GM21825 (cell line): ENCODE results near the gene TNIP2.
"Not testable (repeated sequence)": the region's sequence is repeated elsewhere in the genome, so short reads cannot be mapped to it uniquely, and the experiment has no call there.

Experiments
- ATAC-seq: cut with Tn5 transposase; IDR thresholded peaks from one replicate; pipeline ENCODE4 v1.9.1; 2021; ENCODE audit warnings: mild to moderate bottlenecking, moderate library complexity; ENCODE audit not compliant: unreplicated experiment

TNIP2 gene

DNA sequence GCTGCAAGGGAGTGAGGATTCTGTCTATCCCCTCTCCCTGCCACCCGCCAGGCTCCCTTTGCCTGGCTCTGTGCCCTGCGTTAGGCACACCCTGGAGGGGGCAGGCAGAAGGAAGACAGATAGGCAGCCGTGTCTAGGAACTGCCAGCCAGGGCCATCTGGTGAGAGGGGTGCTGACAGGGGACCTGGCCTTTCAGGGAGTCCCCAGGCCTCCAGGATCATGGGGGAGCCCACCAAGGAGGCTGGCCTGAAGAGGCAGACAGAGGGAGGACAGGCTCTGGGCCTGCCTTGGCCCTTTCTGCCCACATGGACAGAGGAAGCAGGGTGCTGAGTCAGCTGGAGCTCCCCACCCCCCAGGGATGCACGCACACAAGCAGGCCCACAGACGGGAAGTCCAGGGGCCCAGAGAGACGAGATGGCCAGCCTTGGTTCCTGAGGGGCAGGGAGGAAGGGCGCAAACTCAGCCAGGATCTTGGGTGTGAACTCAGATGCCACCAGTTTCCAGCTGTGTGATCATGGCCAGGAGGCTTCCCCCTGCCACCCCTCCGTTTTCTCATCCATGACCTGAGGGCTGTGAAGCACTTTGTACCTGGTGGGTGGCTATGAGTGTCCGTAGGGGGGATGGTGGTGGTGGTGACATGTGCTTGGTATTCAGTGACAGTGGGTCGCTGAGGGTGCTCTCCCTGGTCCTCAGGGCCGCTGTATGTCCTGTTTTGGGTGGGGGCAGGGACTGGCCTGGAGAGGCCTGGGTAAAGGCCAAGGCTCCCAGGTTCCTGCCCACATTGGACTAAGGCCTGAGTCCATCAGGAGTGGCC is 38.6 kb upstream of the TNIP2 start:
- ATAC-seq = no peak

DNA sequence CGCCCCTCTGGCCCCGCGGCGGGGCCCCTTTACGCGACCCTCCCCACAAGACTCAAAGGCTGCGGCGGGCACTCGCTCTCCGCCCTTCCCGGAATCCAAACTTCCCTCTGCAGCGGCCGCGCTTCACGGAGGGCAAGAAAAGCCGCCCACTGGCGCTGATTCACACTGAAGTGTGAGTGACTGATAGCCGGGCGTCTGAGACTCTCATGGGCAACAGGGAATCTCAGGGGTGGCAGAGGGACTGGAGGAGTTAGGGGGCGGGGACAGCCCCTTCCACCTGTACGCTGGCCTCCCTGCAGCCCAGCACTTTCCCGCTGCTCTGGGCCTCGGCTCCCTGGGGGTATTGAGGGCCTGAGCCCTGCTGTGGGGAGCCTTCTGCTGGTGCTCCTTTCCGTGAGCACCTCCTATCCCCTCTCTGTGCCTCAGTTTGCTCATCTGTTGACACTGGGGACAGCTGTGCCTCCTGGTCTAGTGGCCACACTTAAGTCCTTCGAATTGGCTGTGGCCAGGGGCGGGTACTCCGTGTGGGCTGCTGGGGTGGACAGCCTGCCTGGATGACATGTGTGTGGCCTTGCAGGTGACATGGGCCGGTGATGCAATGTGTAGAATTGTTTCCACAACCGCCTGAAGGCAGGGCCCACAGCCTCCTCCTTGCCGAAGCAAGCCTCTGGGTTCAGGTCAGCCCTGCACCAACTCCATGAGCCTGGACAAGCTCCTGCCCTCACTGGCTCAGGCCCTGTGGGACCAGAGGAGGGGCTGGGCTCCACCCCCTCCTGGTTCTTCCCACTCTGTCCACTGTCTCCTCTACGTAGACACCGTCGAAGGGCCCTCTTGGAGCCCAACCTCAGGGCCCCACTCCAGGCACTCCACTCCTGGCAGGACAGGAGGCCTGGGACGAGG is 37.7 kb upstream of the TNIP2 start:
- ATAC-seq = no peak

DNA sequence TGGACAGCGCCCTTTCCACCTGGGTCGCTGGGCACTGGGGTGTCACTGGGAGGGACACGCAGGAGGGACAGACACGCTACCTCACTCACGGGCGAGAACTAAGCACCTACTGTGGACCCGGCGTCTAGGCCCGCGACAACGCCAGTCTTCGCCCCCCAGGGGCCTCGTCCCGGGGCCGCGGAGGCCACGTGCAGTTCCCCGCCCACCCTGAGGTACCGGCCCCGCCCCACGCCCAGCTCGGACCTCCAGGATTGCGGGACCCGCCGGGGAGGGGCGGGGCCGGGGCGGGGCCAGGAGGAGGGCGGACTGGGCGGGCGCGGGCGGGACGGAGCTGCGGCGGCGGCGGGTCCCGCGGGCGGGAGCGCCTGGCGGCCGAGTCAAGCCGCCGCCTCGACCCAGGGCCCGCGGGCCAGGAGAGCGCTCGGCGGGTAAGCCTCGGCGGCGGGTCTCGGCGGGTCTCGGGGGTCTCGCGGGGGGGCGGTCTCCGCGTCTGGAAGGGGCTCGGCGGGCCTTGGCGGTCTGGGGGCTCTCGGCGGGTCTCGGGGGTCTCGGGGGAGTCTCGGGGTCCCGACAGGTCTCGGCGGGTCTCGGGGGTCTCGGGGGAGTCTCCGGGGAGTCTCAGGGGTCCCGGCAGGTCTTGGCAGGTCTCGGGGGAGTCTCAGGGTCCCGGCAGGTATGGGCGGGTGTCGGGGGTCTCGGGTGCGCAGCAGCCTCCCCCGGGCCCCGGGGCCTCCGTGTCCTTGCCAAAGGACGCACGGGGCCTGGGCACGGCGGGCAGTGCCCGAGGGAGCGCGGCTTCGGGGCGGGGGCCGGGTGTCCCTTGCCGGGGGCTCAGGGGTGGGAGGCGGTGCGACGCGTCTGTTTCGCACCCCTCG is 36.8 kb upstream of the TNIP2 start, which contains the start of gene SH3BP2:
SH3BP2 (plus strand) TSS at position 375 of the 875 bp plus-strand sequence. CDS start 27,533 bp downstream, outside the sequence.
- peak; percentile 38 for ATAC-seq

DNA sequence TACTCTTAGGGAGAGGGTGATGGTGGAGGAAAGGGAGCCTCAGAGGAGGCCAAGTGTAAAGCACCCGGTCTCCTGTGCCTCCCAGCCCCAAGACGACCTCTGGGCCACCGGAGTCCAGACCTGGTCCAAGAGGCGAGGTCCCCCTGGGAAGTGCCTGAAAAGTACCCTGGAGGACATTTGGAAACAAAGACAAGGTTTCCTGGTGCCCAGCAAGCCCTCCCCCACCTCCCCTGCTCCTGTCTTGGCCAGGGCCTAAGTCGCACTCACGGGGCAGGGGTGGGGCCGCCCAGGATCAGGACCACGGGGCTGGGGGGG is 36.2 kb upstream of the TNIP2 start:
- no peak for ATAC-seq

DNA sequence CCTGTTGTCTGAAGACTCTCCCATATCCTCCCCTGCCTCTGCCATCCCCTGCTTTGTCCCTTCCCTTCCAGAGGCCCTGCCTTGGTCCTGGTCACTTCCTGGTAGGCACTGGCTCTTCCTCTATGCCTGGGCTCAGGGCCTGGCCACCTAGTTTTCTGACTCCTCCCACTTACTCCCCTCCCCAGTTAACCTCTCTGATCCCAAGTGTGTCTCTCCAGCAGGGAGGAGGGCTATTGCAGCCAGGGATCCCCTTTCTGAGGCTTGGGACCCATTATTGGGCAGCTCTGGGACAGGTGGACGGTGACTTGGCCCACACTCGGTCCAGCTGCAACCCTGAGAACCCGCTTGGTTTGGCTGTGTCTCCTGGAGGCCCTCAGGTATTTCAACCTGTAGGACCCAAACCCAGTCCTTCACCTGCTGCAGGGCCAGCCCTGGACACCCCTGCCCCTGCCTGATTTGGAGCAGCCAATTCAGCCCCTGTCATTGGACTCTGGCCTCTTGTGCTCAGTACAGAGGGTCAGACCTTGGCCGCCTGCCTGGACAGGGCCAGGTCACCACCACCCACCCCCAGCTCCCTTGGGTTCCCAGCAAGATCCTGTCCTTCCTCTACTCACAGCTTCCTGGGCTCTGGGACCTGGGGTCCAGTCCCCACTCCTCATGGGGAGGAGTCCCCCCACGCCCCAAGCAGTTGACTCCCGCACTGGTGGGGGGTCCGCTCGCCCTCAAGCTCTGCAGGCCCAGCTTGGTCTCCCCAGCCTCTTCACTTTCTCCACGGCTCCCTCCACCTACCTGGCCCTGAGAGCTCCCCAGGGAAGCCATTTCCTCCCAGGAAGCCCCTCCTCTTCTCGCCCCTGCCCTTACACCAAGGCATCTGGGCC is 35.6 kb upstream of the TNIP2 start:
- no peak for ATAC-seq

DNA sequence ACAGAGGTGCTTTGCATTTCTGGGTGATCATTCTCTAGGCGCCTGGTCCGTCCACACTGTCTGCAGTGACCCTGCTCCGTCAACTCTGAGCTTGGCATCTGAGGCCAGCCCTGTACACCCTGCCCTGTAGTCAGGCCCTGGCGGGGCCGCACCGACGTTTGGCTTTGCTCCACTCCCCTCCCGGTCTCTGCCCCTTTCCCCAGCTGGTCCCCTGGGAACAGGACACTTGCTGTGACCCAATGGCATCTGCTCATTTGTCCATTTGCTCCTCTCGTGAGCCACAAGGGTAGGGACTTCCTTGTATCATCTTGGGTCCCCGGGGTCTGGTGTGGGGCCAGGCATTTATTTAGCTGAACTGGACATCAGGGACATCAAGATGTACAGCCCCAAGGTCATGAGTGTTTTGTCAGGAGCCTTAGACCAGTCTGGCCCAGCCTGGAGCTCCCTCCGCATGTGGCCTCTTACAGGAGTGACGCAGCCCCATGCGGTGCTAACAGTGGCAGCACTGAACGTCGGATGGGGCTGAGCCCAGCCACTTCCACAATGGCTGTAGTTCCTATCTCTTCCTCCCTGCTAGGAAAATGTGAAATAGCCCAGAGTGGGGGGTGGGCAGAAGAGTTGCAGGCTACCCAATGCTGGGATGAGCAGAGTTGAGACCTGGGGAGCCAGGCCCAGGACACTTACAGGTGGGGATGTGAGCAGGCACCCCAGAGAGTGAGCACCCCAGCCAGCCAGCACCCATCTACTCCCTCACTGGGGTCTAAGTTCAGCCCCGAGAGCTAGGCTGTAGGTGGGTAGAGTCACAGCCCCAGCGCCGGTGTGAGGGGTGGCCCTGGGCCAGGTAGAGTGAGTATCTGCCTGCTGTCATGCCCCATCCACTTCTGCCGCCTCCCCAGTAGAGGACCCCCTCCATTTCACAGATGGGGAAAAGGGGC is 34.7 kb upstream of the TNIP2 start:
- ATAC-seq = no peak

DNA sequence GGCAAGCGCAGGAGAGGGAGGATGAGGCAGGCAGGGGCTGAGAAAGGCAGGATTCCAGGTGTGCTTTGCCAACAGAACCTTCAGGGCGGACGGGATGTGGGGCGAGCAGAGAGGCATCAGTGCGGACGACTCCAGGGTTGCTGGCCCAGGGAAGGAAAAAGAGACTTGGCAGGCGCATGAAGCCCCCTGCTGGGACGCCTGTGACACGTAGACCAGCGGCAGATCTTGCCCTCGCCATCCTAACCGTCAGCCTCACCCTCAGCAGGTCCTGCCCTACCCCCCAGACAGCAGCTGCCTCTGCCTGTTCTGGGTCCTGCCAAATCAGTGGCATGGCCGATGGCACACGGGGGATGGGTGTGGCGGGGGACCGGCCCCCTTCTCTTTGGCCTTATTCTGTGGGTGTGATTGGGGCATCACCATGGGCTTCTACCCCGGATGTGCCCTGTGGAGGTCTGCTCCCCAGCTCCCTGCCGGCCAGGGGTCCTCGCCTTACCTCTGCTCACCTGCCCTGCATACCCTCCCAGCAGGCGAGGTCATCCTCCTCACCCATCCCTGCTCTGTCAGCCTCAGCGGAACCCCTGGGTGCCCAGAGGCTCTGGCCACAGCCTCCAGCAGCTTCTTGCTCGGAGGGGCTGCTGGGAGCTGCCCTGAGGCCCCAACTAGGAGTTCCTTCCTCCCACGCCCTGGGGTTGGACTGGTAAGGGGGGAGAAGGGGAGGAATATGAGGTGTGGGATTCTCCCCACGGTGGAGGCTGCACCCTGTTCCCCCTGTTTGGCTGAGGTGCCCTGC is 33.9 kb upstream of the TNIP2 start:
- ATAC-seq = no peak

DNA sequence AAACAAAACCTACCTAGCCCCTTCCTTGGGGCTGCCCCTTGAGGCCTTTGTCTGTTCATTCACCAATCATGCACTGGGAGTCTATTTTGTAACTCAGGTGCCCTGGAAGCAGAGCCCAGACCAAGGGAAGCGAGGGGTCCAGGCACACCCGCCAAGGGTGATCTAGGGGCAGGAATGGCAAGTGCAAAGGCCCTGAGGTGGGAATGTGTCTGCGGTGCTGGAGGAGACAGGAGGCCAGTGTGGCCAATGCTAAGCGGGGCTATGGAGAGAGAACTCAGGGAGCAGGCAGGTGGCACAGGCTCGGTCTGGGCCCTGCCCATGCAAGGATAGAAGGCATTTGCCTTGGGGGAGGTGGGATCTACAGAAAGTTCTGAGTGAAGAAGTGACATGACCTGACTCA is 33.2 kb upstream of the TNIP2 start:
- no peak for ATAC-seq

DNA sequence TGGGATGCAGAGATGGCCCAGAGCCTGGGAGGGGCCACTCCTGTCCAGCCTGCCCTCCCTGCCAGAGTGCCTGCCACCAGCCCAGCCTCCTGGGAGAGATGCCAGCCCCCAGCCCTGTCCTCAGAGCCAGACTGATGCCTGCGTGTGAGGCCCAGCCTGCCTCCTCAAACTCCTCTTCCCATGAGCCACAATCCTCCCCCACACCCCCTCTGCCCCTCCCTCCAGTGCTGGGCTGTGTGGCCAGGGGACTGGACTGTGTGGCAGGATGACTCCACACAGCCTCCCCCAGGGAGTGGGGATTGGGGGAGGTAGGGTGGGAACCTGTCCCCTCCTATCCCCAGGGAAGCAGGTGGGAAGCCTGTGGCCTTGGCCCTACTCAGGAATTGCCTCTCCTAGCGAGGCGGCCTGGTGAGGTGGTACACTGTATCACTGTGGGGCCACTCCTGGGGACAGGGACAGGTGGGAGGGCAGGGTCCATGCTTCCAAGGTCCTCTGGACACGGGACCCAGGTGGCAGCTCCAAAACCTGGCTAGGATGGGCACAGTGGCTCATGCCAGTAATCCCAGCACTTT is 32.5 kb upstream of the TNIP2 start:
- ATAC-seq = no peak

DNA sequence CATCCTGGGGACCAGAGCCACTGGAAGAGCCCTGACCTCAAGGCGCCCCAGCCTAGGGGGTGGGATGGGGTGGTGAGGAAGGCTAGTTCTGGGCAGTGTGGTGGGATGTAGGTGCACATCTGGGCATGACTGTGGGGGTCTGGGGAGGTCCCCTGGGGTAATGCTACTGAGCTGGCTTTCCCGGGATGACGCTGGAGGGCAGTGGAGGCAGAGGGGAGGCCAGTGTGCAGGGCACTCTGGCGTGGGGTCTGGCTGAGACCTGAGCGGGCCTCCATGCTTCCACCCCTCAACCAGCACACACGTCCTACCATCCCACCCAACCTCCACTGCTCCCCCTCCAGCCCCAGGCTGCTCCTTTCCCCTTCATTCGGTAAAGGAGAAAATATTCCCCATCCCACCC is 32.0 kb upstream of the TNIP2 start:
- ATAC-seq = no peak

DNA sequence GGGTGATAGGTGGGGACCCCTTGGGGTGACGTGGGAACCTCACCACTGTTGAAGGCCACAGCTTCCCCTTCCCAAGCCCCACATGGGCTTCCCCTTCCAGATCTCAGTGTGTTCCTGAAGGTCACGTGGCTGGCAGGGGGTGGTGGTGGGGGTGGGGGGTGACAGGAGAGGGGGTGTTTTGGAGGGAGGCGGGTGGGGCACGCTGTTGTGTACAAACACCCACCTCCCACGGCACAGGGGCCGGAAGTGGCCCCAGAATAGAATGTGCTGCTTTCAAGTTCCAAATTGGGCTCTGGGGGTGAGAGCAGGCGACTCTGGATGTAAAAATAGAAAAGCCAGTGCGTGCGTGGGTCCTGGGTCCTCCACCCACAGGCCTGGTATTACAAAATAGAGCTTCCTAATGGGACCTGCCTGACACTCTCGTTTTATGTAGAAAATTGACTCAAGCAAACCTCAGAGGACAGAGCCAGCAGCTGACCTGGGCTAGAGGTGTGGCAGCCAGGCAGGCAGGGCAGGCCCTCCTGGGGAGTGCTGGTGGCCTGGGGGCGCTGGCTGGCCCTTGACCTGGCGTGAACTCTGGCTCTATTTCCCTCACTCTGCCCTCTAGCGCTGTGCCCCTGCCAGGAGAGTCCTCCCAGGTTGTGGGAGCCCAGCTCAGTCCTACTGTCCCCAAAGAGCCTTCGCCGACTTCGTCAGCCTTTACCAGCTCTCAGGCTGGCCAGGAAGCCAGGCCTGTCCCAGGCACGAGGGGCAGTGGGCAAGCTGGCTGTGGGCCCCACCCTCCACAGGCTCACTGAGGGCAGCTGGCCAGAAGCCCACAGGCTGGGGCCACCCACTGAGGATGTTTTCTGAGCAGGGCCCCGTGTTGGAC is 31.3 kb upstream of the TNIP2 start:
- ATAC-seq = peak; percentile 67

DNA sequence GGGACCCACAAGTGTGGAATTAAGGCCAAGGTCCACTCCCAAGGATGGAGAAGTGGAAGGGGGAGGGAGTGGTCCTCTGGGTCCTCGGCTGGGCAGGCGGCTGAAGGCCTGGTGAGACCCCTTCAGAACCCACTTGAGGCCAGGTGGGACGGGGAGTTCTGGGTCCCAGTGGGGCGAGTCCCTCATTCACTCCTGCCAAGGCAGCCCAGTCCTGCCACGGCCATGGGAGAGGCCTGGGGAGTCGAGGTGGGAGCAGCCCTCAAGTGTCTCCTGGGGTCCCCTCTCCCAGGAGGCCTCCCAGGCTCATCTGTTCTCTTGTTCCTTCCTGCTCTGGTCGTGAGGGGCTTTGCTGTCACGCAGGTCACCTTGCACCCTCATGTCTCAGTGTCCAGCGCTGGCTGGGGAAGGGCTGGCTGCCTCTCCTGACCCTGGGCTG is 30.7 kb upstream of the TNIP2 start:
- ATAC-seq = no peak

DNA sequence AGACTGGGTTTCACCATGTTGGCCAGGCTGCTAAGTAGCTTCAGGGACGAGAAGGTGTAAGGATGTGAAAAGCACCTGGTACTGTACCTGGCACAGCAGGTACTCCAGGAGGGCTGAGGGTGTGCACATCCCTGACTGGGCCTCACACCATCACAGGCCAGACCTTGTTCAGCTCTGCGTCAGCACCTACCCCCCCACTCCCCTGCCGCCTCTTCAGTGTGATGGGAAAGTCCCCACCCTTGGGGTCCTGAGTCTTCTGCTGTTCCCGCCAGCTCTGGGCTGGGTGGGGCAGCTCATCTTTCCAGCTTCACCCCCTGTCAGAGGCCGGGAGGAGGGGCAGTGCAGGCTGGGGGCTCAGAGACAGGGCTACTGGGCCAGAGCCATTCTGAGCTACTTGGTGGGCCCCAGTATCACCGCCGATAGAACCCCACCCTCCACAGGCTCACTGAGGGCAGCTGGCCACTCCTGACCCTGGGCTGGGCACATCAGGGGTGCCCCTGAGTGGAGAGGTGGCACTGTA is 30.1 kb upstream of the TNIP2 start:
- no peak for ATAC-seq

DNA sequence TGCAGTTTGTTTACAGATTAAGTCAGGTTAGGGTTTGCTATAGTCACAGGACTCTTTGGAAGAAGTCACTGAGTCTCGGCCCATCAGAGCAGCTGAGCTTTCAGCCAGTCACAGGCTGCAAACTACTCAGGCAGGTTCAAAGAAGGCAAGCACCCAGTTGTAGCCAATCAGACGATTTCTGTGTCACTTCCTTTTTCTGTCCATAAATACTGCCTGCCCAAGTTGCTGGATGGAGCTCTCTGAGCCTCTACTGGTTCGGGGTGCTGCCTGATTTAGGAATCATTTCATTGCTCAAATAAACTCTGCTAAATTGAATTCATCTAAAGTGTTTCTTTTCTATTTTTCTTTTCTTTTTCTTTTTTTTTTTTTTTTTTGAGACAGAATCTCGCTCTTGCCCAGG is 29.5 kb upstream of the TNIP2 start:
- no peak for ATAC-seq

DNA sequence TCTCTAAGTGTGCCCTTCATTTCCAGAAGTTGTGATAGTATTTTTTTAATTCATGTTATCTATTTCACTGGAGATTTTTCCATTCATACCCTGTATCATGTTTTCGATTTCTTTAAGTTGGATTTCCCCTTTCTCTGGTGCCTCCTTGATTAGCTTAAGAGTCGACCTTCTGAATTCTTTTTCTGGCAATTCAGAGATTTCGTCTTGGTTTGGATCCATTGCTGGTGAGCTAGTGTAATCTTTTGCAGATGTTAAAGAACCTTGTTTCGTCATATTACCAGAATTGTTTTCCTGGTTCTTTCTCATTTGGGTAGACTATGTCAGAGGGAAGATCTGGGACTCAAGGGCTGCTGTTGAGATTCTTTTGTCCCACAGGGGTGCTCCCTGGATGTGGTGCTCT is 27.7 kb upstream of the TNIP2 start:
- ATAC-seq = no peak

DNA sequence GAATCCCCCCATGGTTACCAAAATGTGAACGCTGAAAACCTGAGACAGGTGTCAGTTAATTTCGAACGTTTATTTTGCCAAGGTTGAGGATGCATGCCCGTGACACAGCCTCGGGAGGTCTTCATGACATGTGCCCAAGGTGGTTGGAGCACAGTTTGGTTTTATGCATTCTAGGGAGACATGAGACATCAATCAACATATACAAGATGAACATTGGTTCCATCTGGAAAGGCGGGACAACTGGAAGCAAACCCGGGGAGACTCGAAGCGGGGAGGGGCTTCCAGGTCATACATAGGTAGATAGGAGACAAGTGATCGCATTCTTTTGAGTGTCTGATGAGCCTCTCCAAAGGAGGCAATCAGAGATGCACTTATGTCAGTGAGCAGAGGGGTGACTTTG is 25.8 kb upstream of the TNIP2 start:
- no peak for ATAC-seq

DNA sequence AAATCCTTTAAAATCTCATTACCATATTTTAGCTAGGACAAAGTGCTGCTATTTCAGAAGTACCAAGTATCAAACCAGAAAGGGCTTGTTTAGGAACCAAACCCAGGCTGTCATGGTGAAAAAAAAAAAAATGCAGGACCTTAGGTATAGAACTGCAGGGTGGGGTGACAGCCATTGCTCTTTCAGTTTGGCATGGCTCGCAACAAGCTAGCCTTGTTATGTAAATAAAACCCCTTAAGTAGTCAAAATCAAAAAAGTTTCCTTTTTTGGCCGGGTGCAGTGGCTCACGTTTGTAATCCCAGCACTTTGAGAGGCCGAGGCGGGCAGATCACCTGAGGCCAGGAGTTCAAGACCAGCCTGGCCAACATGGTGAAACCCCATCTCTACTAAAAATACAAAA is 24.5 kb upstream of the TNIP2 start:
- not testable (repeated sequence) for ATAC-seq
